K562 (cell line): Measurements from ENCODE around the gene PGLYRP4. TPM values are rescaled to one million over a fixed set of nuclear protein-coding genes. Genes with fewer than 3 reads are reported as not detected.

Source experiments
- ATAC-seq: fragments of 200-7000 bp; cut with Tn5 transposase; 3 replicates; pipeline ENCODE4 v1.9.1; 2020; ENCODE audit warnings: moderate library complexity
- BruUV-seq: library from RNA; stranded (reverse); fragments of 400-500 nt; replicated peaks from 2 replicates; lab custom pipeline; 2021; lab: Mats Ljungman, UMichigan
- CTCF ChIA-PET: fragments of 300-600 bp; formaldehyde crosslinking; extraction: SDS; loops from one replicate; lab custom pipeline; 2021; ENCODE audit warnings: low intra/inter-chr PET ratio; lab: Yijun Ruan, JAX
- POLR2A ChIA-PET: fragments of 300-600, 350-650 bp; sonication (Branson Sonifier 250); formaldehyde crosslinking; extraction: SDS; loops from one replicate; lab custom pipeline; 2021; ENCODE audit warnings: antibody characterized with exemption, inconsistent platforms; lab: Yijun Ruan, JAX
- DNase-seq, 4 experiments: peaks; one replicate each; pipeline versions ENCODE4 v3.0.0 to v3.0.0-alpha.2; 2011 to 2018; ENCODE audit warnings: low spot score in 3 of 4, mixed read lengths in 3 of 4; ENCODE audit errors: extremely low read depth in 1 of 4
- FAIRE-seq: peaks from 2 replicates; lab custom pipeline; 2011; peaks lifted over from hg19 to GRCh38; lab: Jason Lieb, UNC
- H2AFZ ChIP-seq: 2 replicates; pipeline ENCODE4 v1.6.0; 2011; ENCODE audit warnings: low read depth, low read length, control low read depth, inconsistent platforms
- H3K27ac ChIP-seq: fragments of 200-600 bp; 3 replicates; pipeline ENCODE4 v1.8.0; 2011; ENCODE audit warnings: low read depth, mild to moderate bottlenecking, control low read depth, inconsistent platforms, low read length, moderate library complexity, mixed read lengths; ENCODE audit errors: extremely low read depth
- H3K27me3 ChIP-seq, 2 experiments: fragments of 300-600 bp in 1 of 2; 2 replicates in 1 of 2; 3 replicates in 1 of 2; pipeline versions ENCODE4 v1.6.0 to v1.8.0; 2011; ENCODE audit warnings: inconsistent platforms in 2 of 2, low read length in 2 of 2, mild to moderate bottlenecking in 1 of 2, mixed read lengths in 1 of 2, moderate library complexity in 1 of 2; ENCODE audit not compliant: control insufficient read depth in 2 of 2, insufficient read depth in 2 of 2
- H3K36me3 ChIP-seq: fragments of 300-600 bp; 3 replicates; pipeline ENCODE4 v1.8.0; 2011; ENCODE audit warnings: mild to moderate bottlenecking, low read length, inconsistent platforms; ENCODE audit not compliant: control insufficient read depth, insufficient read depth
- H3K4me1 ChIP-seq, 2 experiments: fragments of 200-600 bp in 1 of 2; replicated peaks in 1 of 2; 2 replicates in 1 of 2; 3 replicates in 1 of 2; pipeline versions ENCODE4 v1.5.1 to v1.8.0; 2011; ENCODE audit warnings: inconsistent platforms in 2 of 2, low read length in 2 of 2, mild to moderate bottlenecking in 1 of 2, mixed read lengths in 1 of 2, moderate library complexity in 1 of 2; ENCODE audit not compliant: control insufficient read depth in 2 of 2, insufficient read depth in 2 of 2
- H3K4me2 ChIP-seq: 2 replicates; pipeline ENCODE4 v1.6.1; 2011; ENCODE audit warnings: low read length, control low read depth, inconsistent platforms, mixed read lengths; ENCODE audit not compliant: insufficient read depth
- H3K4me3 ChIP-seq: fragments of 200-600 bp; sonication (generic), shearing (Covaris generic); 2 replicates; pipeline ENCODE4 v1.5.1; 2016; ENCODE audit warnings: control low read depth, inconsistent platforms
- H3K79me2 ChIP-seq: fragments of 200-600 bp; 3 replicates; pipeline ENCODE4 v1.8.0; 2011; ENCODE audit warnings: low read length, inconsistent platforms; ENCODE audit not compliant: control insufficient read depth, insufficient read depth
- H3K9ac ChIP-seq, 2 experiments: 2 replicates each; pipeline versions ENCODE4 v1.6.0 to v1.6.1; 2011; ENCODE audit warnings: low read depth in 2 of 2, low read length in 2 of 2, control low read depth in 1 of 2, inconsistent platforms in 1 of 2, mild to moderate bottlenecking in 1 of 2, mixed read lengths in 1 of 2; ENCODE audit not compliant: insufficient read depth in 1 of 2
- H3K9me1 ChIP-seq: one replicate; pipeline ENCODE4 v1.6.0; 2011; ENCODE audit warnings: inconsistent platforms, mild to moderate bottlenecking, low read length, moderate library complexity; ENCODE audit not compliant: control insufficient read depth, insufficient read depth
- H3K9me3 ChIP-seq: replicated peaks from 2 replicates; pipeline ENCODE4 v1.5.1; 2011; ENCODE audit warnings: low read depth, low read length, inconsistent platforms; ENCODE audit not compliant: control insufficient read depth, insufficient read depth
- H4K20me1 ChIP-seq: replicated peaks from 2 replicates; pipeline ENCODE4 v1.6.1; 2011; ENCODE audit warnings: low read length, inconsistent platforms, mixed read lengths; ENCODE audit not compliant: control insufficient read depth, insufficient read depth
- CTCF ChIP-seq, 3 experiments: IDR thresholded peaks in 2 of 3; conservative IDR thresholded peaks in 1 of 3; 2 replicates each; pipeline ENCODE4 v1.5.1; 2011 to 2012; ENCODE audit warnings: low read length in 3 of 3, mild to moderate bottlenecking in 3 of 3, control low read depth in 2 of 3, improper control_type of control experiment in 1 of 3, inconsistent platforms in 1 of 3, low read depth in 1 of 3, mixed read lengths in 1 of 3, moderate library complexity in 1 of 3; ENCODE audit not compliant: insufficient read depth in 2 of 3
- HNRNPK ChIP-seq: fragments of 200-400 bp; formaldehyde crosslinking; IDR thresholded peaks from one replicate; pipeline ENCODE4 v1.6.1; 2018; ENCODE audit warnings: mild to moderate bottlenecking, low read depth, low read length; ENCODE audit not compliant: poor library complexity, severe bottlenecking
- RAD21 ChIP-seq, 2 experiments: fragments of 250-450 bp in 1 of 2; fragments of 450-650 bp in 1 of 2; sonication (Bioruptor Pico) in 1 of 2; formaldehyde crosslinking in 1 of 2; IDR thresholded peaks in 1 of 2; conservative IDR thresholded peaks in 1 of 2; 2 replicates each; pipeline versions ENCODE4 v1.4.0 to v1.8.0; 2020 to 2022; ENCODE audit warnings: mild to moderate bottlenecking in 2 of 2, moderate library complexity in 1 of 2
- TEAD4 ChIP-seq, 2 experiments: sonication (generic) in 1 of 2; formaldehyde crosslinking in 1 of 2; IDR thresholded peaks; 2 replicates each; pipeline versions ENCODE4 v1.6.1 to v1.8.0; 2012 to 2022; ENCODE audit warnings: borderline replicate concordance in 1 of 2, inconsistent platforms in 1 of 2, low read length in 1 of 2, mild to moderate bottlenecking in 1 of 2, missing genetic modification reagents in 1 of 2
- ZBED1 ChIP-seq: IDR thresholded peaks from 2 replicates; pipeline ENCODE4 v1.6.1; 2014
- ZNF644 ChIP-seq: fragments of 200-800 bp; sonication (Bioruptor generic); IDR thresholded peaks from 2 replicates; pipeline ENCODE4 v1.6.1; 2016; ENCODE audit warnings: low read depth, missing genetic modification characterization, missing compliant biosample characterization
- ZNF696 ChIP-seq: fragments of 250-450 bp; sonication (Bioruptor Pico); conservative IDR thresholded peaks from 2 replicates; pipeline ENCODE4 v1.4.0; 2020; ENCODE audit warnings: mild to moderate bottlenecking, moderate library complexity
- WGBS: fragments of 100-300 bp; shearing (Covaris generic); methylation state at CpG from one replicate; pipeline ENCODE4 v1.1.6; 2016; ENCODE audit warnings: low coverage, mixed read lengths; ENCODE audit not compliant: insufficient coverage; ENCODE audit errors: missing lambda C conversion rate; 5-methylcytosine and 5-hydroxymethylcytosine counted together
- in situ Hi-C: fragments of 300-500 bp; cut with MboI; formaldehyde crosslinking; loops from 4 replicates; pipeline ENCODE4 v1.15.0; 2018; ENCODE audit warnings: inconsistent platforms, mixed read lengths
- intact Hi-C: fragments of 100-400 bp; cut with micrococcal nuclease; formaldehyde crosslinking; loops from 2 replicates; pipeline ENCODE4 v1.14.2; 2022
- polyA plus RNA-seq, 8 experiments: library from polyadenylated mRNA; depleted of rRNA in 4 of 8; stranded (reverse) in 5 of 8; unstranded in 3 of 8; fragments of >200 nt; fragmentation: Nextera tagmentation in 2 of 8; fragmentation: Illumina TruSeq in 1 of 8; extraction: Ambion mirVana in 2 of 8; extraction: Trizol in 1 of 8; gene quantifications; 2 replicates each; pipeline versions ENCODE4 v1.2.1 to v1.2.3, GENCODE V29; 2011 to 2014; ENCODE audit warnings: inconsistent platforms in 1 of 8, missing spikeins in 1 of 8
- total RNA-seq, 7 experiments: library from RNA; depleted of rRNA in 6 of 7; stranded (reverse); fragments of >200 nt in 6 of 7; fragmentation: Illumina TruSeq in 2 of 7; extraction: Trizol in 2 of 7; gene quantifications; 2 replicates each; pipeline versions ENCODE4 v1.2.1 to v1.2.3, GENCODE V29; 2011 to 2021; ENCODE audit warnings: low replicate concordance in 1 of 7
- TF ChIP-seq, protein P1 (sequence below): fragments of 450-650 bp; IDR thresholded peaks from 2 replicates; pipeline ENCODE4 v1.7.1; 2018; ENCODE audit warnings: mild to moderate bottlenecking, low read depth; ENCODE audit not compliant: partially characterized antibody

PGLYRP4 gene
- total and polyA plus RNA-seq, 9 of the 15 experiments (the other 6 are each of a cell fraction or from before 2014, with no cell fraction given), result 0.06 to 0.13 (median 0.11) TPM; not detected in 6

DNA sequence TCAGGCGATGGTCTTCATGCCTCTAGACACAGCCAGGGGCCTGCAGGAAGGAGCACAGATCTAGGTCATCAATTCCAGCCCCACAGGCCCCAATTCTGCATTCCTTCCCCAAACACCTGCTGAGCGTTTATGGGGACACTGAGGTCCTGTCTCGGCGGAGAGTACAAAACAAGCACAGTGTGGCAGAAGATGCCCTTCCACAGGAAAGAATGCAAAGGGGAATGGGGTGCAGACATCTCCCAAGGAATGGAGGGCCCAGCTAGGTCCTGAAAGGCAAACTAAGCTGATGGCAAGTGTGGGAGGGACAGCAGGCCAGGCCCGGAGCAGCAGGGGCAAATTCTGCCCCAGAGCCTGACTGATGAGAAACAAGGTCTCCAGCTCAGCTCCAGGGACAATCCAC, 45.8 kb upstream of the PGLYRP4 start (continued):
- TF ChIP-seq, protein P1, sequence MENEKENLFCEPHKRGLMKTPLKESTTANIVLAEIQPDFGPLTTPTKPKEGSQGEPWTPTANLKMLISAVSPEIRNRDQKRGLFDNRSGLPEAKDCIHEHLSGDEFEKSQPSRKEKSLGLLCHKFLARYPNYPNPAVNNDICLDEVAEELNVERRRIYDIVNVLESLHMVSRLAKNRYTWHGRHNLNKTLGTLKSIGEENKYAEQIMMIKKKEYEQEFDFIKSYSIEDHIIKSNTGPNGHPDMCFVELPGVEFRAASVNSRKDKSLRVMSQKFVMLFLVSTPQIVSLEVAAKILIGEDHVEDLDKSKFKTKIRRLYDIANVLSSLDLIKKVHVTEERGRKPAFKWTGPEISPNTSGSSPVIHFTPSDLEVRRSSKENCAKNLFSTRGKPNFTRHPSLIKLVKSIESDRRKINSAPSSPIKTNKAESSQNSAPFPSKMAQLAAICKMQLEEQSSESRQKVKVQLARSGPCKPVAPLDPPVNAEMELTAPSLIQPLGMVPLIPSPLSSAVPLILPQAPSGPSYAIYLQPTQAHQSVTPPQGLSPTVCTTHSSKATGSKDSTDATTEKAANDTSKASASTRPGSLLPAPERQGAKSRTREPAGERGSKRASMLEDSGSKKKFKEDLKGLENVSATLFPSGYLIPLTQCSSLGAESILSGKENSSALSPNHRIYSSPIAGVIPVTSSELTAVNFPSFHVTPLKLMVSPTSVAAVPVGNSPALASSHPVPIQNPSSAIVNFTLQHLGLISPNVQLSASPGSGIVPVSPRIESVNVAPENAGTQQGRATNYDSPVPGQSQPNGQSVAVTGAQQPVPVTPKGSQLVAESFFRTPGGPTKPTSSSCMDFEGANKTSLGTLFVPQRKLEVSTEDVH, result no peak
- TF ChIP-seq HNRNPK (no peak), ZNF696 (CRISPR knock-in tag) (no peak)
- TF ChIP-seq, all 486 proteins: peak for 0

DNA sequence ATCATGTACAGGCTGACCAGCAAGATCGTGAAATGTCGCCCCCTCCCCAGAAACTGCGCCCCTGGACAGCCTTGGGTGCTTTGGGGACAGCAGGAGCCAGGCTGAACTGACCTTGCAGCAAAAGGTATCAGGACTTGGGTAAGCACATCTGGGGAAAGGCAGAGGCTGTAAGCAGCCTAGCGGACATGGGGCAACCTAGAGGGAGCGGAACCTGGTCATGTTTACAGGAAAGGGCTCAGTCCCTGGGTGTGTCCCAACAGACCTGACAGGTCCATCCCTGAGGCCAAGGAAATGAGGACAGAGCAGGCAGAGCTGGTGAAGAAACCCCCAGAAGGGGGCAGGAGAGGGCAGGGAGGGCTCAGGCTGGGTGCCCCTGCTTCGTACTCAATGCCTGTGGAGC, 45.3 kb upstream of the PGLYRP4 start:
- CTCF ChIA-PET, result no interaction called here
- Histone ChIP-seq H3K4me2 (no peak overlapping the region), H3K27ac (no peak overlapping the region), H4K20me1 (peaks cover 3% of the 10 kb centered on the region; the same call in 1 of the 2 replicates), H3K9me3 (no peaks in the 10 kb centered on the region), H3K4me1 (peaks cover 0 to 6% of the 10 kb centered on the region in 2 experiments; a peak in 1 of 5 replicates), H2AFZ (no peak overlapping the region), H3K4me3 (no peak overlapping the region), H3K9me1 (no peaks in the 10 kb centered on the region), H3K79me2 (no peaks in the 10 kb centered on the region), H3K27me3 (peaks cover 23 to 63% of the 10 kb centered on the region in 2 experiments; a peak in 4 of 5 replicates), H3K9ac (no peak overlapping the region), H3K36me3 (no peaks in the 10 kb centered on the region)
- in situ Hi-C loops, result no loop called here
- WGBS, result 4% methylated on average over 6 of the region's 6 CpGs
- DNase-seq (peak in 2 of 4 experiments; percentile 20 to 35), ATAC-seq (peak; percentile 76), FAIRE-seq (no peak)
- POLR2A ChIA-PET, result interaction anchor here (1.4 kb wide), 1 partner anchor 101 kb away, joined by 7 read pairs; no protein-coding TSS in a partner anchor
- TF ChIP-seq RAD21 (CRISPR knock-in tag; conservative IDR thresholded peaks at IDR 0.05 in 1 of 2, IDR thresholded peaks at IDR 0.05 in 1 of 2) (peak in 1 of 2 experiments; percentile 31; a peak in 1 of 4 replicates), ZNF644 (tag) (no peak), CTCF (IDR thresholded peaks at IDR 0.05 in 2 of 3, conservative IDR thresholded peaks at IDR 0.05 in 1 of 3; ENCODE audit: insufficient read depth in 2 of 3, low read depth in 1 of 3, low read length in 3 of 3) (peak; percentile 2 to 27 (median 18); a peak in 2 of 6 replicates), TEAD4 (IDR thresholded peaks at IDR 0.05; ENCODE audit: low read length) (no peak), TEAD4 (CRISPR knock-in tag; IDR thresholded peaks at IDR 0.05; ENCODE audit: borderline replicate concordance) (no peak), ZBED1 (no peak)
- BruUV-seq, result no TSS peak
- intact Hi-C loops, result no loop called here
